ENCODE results near the gene TRMT6. TPM values are rescaled to one million over a fixed set of nuclear protein-coding genes. Genes with fewer than 3 reads are reported as not detected.

Gene TRMT6
- polyA plus RNA-seq, 1 of the 3 experiments (the other 2 are of a cell fraction): 16.1 TPM

GRCh38 chr20:5893621-5894020 lies 56.7 kb downstream of the TRMT6 start:
- Histone ChIP-seq H3F3A (replicated peaks; ENCODE audit: insufficient read depth) (no peaks in the 10 kb centered on the region), H3K4me3 (ENCODE audit: low read depth in 2 of 2, low read length in 1 of 2) (no peak overlapping the region), H3K4me2 (no peak overlapping the region), H2AFZ (ENCODE audit: low read depth) (no peak overlapping the region), H3K79me2 (ENCODE audit: insufficient read depth) (no peaks in the 10 kb centered on the region), H4K20me1 (ENCODE audit: insufficient read depth) (no peaks in the 10 kb centered on the region), H3K36me3 (replicated peaks in 1 of 2; ENCODE audit: control insufficient read depth in 1 of 2, insufficient read depth in 2 of 2, low read length in 1 of 2) (no peaks in the 10 kb centered on the region), H3K27me3 (ENCODE audit: insufficient read depth) (peaks cover 9% of the 10 kb centered on the region; the same call in 1 of the 2 replicates), H3K4me1 (ENCODE audit: control insufficient read depth in 1 of 2, insufficient read depth in 2 of 2, low read depth in 1 of 2, low read length in 1 of 2) (peaks cover 0 to 4% of the 10 kb centered on the region in 2 experiments; a peak in 1 of 4 replicates), H3K9ac (no peak overlapping the region), H3K9me3 (no peaks in the 10 kb centered on the region), H3K9me2 (no peaks in the 10 kb centered on the region), H3K27ac (ENCODE audit: low read depth in 2 of 2, low read length in 1 of 2) (no peak overlapping the region)
- WGBS (ENCODE audit: low lambda C conversion rate): 48% methylated on average over 2 of the region's 2 CpGs
- DNase-seq: no peak
- POLR2A ChIA-PET: no interaction called here
- CTCF ChIA-PET: interaction anchor here (0.6 kb wide), 1 partner anchor 111 kb away, joined by 3 read pairs; no protein-coding TSS in a partner anchor
- TF ChIP-seq RAD21 (IDR thresholded peaks at IDR 0.05; ENCODE audit: low read length): no peak
- no peak for TF ChIP-seq RFX5 (IDR thresholded peaks at IDR 0.05; ENCODE audit: low read length)
- TF ChIP-seq SMC3 (IDR thresholded peaks at IDR 0.05; ENCODE audit: low read depth, low read length): no peak
- TF ChIP-seq JUND (IDR thresholded peaks at IDR 0.05): no peak
- no peak for TF ChIP-seq MXI1 (IDR thresholded peaks at IDR 0.05; ENCODE audit: low read depth, low read length)
- TF ChIP-seq FOSL2 (IDR thresholded peaks at IDR 0.05; ENCODE audit: borderline replicate concordance, low read depth): no peak
- TF ChIP-seq GABPA (IDR thresholded peaks at IDR 0.05; ENCODE audit: low read depth): no peak

- POLR2A ChIA-PET: no interaction called here
- no peak overlapping the region for H3K4me3 ChIP-seq (ENCODE audit: low read depth in 2 of 2, low read length in 1 of 2)
- 49% methylated on average over 3 of the region's 3 CpGs for WGBS (ENCODE audit: low lambda C conversion rate)
Measured at GRCh38 chr20:5893052-5893451, 57.3 kb downstream of the TRMT6 start.

More at GRCh38 chr20:5893052-5893451, 57.3 kb downstream of the TRMT6 start:
- H3K4me1 ChIP-seq (ENCODE audit: control insufficient read depth in 1 of 2, insufficient read depth in 2 of 2, low read depth in 1 of 2, low read length in 1 of 2): peaks cover 0 to 4% of the 10 kb centered on the region in 2 experiments; a peak in 1 of 4 replicates
- no peaks in the 10 kb centered on the region for H3K36me3 ChIP-seq (replicated peaks in 1 of 2; ENCODE audit: control insufficient read depth in 1 of 2, insufficient read depth in 2 of 2, low read length in 1 of 2)
- H3K27ac ChIP-seq (ENCODE audit: low read depth in 2 of 2, low read length in 1 of 2): no peak overlapping the region
- H3F3A ChIP-seq (replicated peaks; ENCODE audit: insufficient read depth): no peaks in the 10 kb centered on the region
- H3K4me2 ChIP-seq: no peak overlapping the region
- H3K9ac ChIP-seq: no peak overlapping the region
- CTCF ChIA-PET: interaction anchor here (0.6 kb wide), 1 partner anchor 111 kb away, joined by 3 read pairs; no protein-coding TSS in a partner anchor
- DNase-seq: no peak
- H2AFZ ChIP-seq (ENCODE audit: low read depth): no peak overlapping the region
- no peaks in the 10 kb centered on the region for H3K9me2 ChIP-seq
- H4K20me1 ChIP-seq (ENCODE audit: insufficient read depth): no peaks in the 10 kb centered on the region
- TF ChIP-seq CTCF (IDR thresholded peaks at IDR 0.05) (no peak), EP300 (IDR thresholded peaks at IDR 0.05; ENCODE audit: borderline replicate concordance in 1 of 2, low read depth in 1 of 2, low read length in 1 of 2) (peak in 1 of 2 experiments; percentile 50; a peak in 2 of 4 replicates)
- H3K9me3 ChIP-seq: no peaks in the 10 kb centered on the region
- no peaks in the 10 kb centered on the region for H3K79me2 ChIP-seq (ENCODE audit: insufficient read depth)
- H3K27me3 ChIP-seq (ENCODE audit: insufficient read depth): peaks cover 9% of the 10 kb centered on the region; the same call in 1 of the 2 replicates
